Upper lobe of left lung (tissue), 4 donors: Measurements from ENCODE around the gene GRIA3.

Experiments
- CTCF ChIP-seq, 6 experiments: fragments of 450-650 bp in 4 of 6; fragments of 200-600 bp in 2 of 6; sonication (generic) in 2 of 6; IDR thresholded peaks; one replicate each; pipeline ENCODE4 v1.5.1; 2016 to 2019; ENCODE audit warnings: antibody characterized with exemption in 6 of 6
- POLR2AphosphoS5 ChIP-seq, 2 donors: sonication (generic); formaldehyde crosslinking; IDR thresholded peaks; one replicate each; pipeline ENCODE4 v1.5.1; 2017; ENCODE audit warnings: antibody characterized with exemption in 2 of 2

- TF ChIP-seq CTCF (IDR thresholded peaks at IDR 0.05) = no peak
- no peak for TF ChIP-seq POLR2AphosphoS5 (IDR thresholded peaks at IDR 0.05)
Measured at GRCh38 chrX:123489011-123489410, 304.9 kb downstream of the GRIA3 start.
